VCaP (cell line): ENCODE measurements around the gene TXN.

Experiments
- H3K27ac ChIP-seq: fragments of 450-650 bp; 2 replicates; pipeline ENCODE4 v1.5.1; 2017
- CTCF ChIP-seq: fragments of 450-650 bp; conservative IDR thresholded peaks from 2 replicates; pipeline ENCODE4 v1.5.1; 2017; ENCODE audit warnings: mild to moderate bottlenecking, moderate library complexity

Gene TXN

GRCh38 chr9:110287289-110287680 is 31.0 kb upstream of the TXN start:
- no peak for TF ChIP-seq CTCF
- H3K27ac ChIP-seq, result no peak overlapping the region

GRCh38 chr9:110284211-110284844 is 28.0 kb upstream of the TXN start:
- TF ChIP-seq CTCF, result no peak
- no peak overlapping the region for H3K27ac ChIP-seq

GRCh38 chr9:110283751-110284150 is 27.4 kb upstream of the TXN start:
- H3K27ac ChIP-seq, result no peak overlapping the region
- TF ChIP-seq CTCF, result no peak

- no peak overlapping the region for H3K27ac ChIP-seq
- TF ChIP-seq CTCF, result no peak
These were observed 26.4 kb upstream of the TXN start for GRCh38 chr9:110282739-110283081.

- no peak for TF ChIP-seq CTCF
- no peak overlapping the region for H3K27ac ChIP-seq
These were observed 25.9 kb upstream of the TXN start for GRCh38 chr9:110282018-110282738.

GRCh38 chr9:110278080-110278707 is 21.9 kb upstream of the TXN start:
- no peak for TF ChIP-seq CTCF
- no peak overlapping the region for H3K27ac ChIP-seq

- H3K27ac ChIP-seq, result no peak overlapping the region
- no peak for TF ChIP-seq CTCF
These were observed 20.5 kb upstream of the TXN start for GRCh38 chr9:110276781-110277180.
